H1 (cell line): ENCODE measurements around the gene TOR1AIP1. TPM values are rescaled to one million over a fixed set of nuclear protein-coding genes. Genes with fewer than 3 reads are reported as not detected.

Source experiments
- ATF2 ChIP-seq: IDR thresholded peaks from 2 replicates; pipeline ENCODE4 v1.6.1; 2012; ENCODE audit warnings: low read length, inconsistent platforms
- ATF3 ChIP-seq: IDR thresholded peaks from 2 replicates; pipeline ENCODE4 v1.6.1; 2011; ENCODE audit warnings: low read depth, mild to moderate bottlenecking, low read length; ENCODE audit not compliant: insufficient read depth
- CHD7 ChIP-seq: fragments of 300-600 bp; sonication (generic); IDR thresholded peaks from 2 replicates; pipeline ENCODE4 v1.7.1; 2012; ENCODE audit warnings: low read length, moderate library complexity, mild to moderate bottlenecking, inconsistent platforms; ENCODE audit not compliant: insufficient replicate concordance
- EZH2 ChIP-seq: fragments of 200-600 bp; sonication (generic); IDR thresholded peaks from 2 replicates; pipeline ENCODE4 v1.7.1; 2012; ENCODE audit warnings: low read depth, mild to moderate bottlenecking, moderate library complexity, low read length, inconsistent platforms; ENCODE audit not compliant: severe bottlenecking
- SRF ChIP-seq: IDR thresholded peaks from 2 replicates; pipeline ENCODE4 v1.6.1; 2011; ENCODE audit warnings: mild to moderate bottlenecking, low read depth, low read length, moderate library complexity
- SUZ12 ChIP-seq: fragments of 200-600 bp; sonication (generic); IDR thresholded peaks from 2 replicates; pipeline ENCODE4 v1.6.1; 2012; ENCODE audit warnings: mild to moderate bottlenecking, inconsistent platforms, low read length, moderate library complexity, mixed read lengths
- TBP ChIP-seq: IDR thresholded peaks from 2 replicates; pipeline ENCODE4 v1.6.1; 2011; ENCODE audit warnings: low read depth, low read length, improper control_type of control experiment
- polyA plus RNA-seq, 7 experiments: library from polyadenylated mRNA; depleted of rRNA in 3 of 7; stranded (reverse) in 5 of 7; unstranded in 2 of 7; fragments of >200 nt in 5 of 7; fragments of 200-250 nt in 2 of 7; gene quantifications; 1 replicate in 5 of 7; 2 replicates in 1 of 7; 4 replicates in 1 of 7; pipeline versions ENCODE4 v1.2.1 to v1.2.3, GENCODE V29; 2011 to 2013; ENCODE audit warnings: missing spikeins in 2 of 7, mixed read lengths in 2 of 7
- total RNA-seq: library from RNA; stranded (reverse); fragmentation: NEBNext Ultra II Directional; extraction: Animal tissue kit (Norgen Biotek cat#: 25700); gene quantifications from 2 replicates; pipeline ENCODE4 v1.2.1, GENCODE V29; 2021
- TF ChIP-seq, protein P1 (sequence below): IDR thresholded peaks from 2 replicates; pipeline ENCODE4 v1.6.1; 2012; ENCODE audit warnings: inconsistent platforms

Gene TOR1AIP1
- total and polyA plus RNA-seq, 2 of the 8 experiments (the other 6 are each of a cell fraction or from before 2014, with no cell fraction given) = 5.7 to 22.8 TPM

DNA sequence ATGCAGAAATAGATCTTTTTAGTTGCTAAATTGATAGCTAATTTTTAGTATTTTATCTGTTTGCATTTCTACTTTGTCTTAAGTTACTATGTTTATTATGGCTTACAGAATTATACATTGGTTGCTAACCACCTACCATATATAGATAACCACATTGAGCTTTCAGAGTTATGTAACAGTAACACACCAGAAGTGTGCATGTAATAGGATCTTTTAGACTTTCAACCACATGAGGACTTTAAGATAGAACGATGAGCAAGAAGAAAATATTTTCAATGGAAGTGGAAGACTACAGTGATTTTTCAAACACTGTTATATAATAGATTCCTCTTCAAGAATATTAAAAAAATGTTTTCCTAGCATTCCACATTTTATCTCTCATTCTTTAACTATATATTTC is 28.8 kb downstream of the TOR1AIP1 start (continued):
- no peak for TF ChIP-seq CHD7
- TF ChIP-seq SUZ12 = no peak
- no peak for TF ChIP-seq TBP
- TF ChIP-seq ATF3 = no peak
- TF ChIP-seq, protein P1, sequence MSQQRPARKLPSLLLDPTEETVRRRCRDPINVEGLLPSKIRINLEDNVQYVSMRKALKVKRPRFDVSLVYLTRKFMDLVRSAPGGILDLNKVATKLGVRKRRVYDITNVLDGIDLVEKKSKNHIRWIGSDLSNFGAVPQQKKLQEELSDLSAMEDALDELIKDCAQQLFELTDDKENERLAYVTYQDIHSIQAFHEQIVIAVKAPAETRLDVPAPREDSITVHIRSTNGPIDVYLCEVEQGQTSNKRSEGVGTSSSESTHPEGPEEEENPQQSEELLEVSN = no peak
- TF ChIP-seq ATF2 = no peak
- TF ChIP-seq EZH2 = no peak
- TF ChIP-seq SRF = no peak
